GM23248 (cell line): Measurements from ENCODE around the gene CCDC102B. TPM values are rescaled to one million over a fixed set of nuclear protein-coding genes. Genes with fewer than 3 reads are reported as not detected.
"Not testable (repeated sequence)": the region's sequence is repeated elsewhere in the genome, so short reads cannot be mapped to it uniquely, and the experiment has no call there.

Experiments
- DNase-seq: peaks from one replicate; pipeline ENCODE4 v3.0.0-alpha.2; 2015
- H2AFZ ChIP-seq: fragments of 200-600 bp; sonication (generic); 2 replicates; pipeline ENCODE4 v1.6.1; 2016; ENCODE audit warnings: antibody characterized with exemption
- H3F3A ChIP-seq: fragments of 200-600 bp; sonication (generic); 2 replicates; pipeline ENCODE4 v1.6.1; 2016; ENCODE audit warnings: mild to moderate bottlenecking, antibody characterized with exemption, mixed run types; ENCODE audit not compliant: insufficient read depth
- H3K27ac ChIP-seq: fragments of 200-600 bp; sonication (generic); 2 replicates; pipeline ENCODE4 v1.5.1; 2016; ENCODE audit warnings: mild to moderate bottlenecking
- H3K27me3 ChIP-seq: fragments of 200-600 bp; sonication (generic); replicated peaks from 2 replicates; pipeline ENCODE4 v1.6.1; 2016; ENCODE audit warnings: mild to moderate bottlenecking; ENCODE audit not compliant: insufficient read depth
- H3K36me3 ChIP-seq: fragments of 200-600 bp; sonication (generic); 2 replicates; pipeline ENCODE4 v1.6.1; 2016; ENCODE audit warnings: low read depth, mild to moderate bottlenecking
- H3K4me1 ChIP-seq: fragments of 200-600 bp; sonication (generic); 2 replicates; pipeline ENCODE4 v1.6.1; 2016; ENCODE audit warnings: mild to moderate bottlenecking; ENCODE audit not compliant: insufficient read depth
- H3K4me2 ChIP-seq: fragments of 200-600 bp; sonication (generic); one replicate; pipeline ENCODE4 v1.6.1; 2016; ENCODE audit warnings: mild to moderate bottlenecking; ENCODE audit not compliant: unreplicated experiment
- H3K4me3 ChIP-seq: fragments of 200-600 bp; sonication (generic); 2 replicates; pipeline ENCODE4 v1.5.1; 2016; ENCODE audit warnings: mild to moderate bottlenecking
- H3K79me2 ChIP-seq: fragments of 200-600 bp; sonication (generic); 2 replicates; pipeline ENCODE4 v1.6.1; 2016; ENCODE audit warnings: mild to moderate bottlenecking; ENCODE audit not compliant: insufficient read depth
- H3K9ac ChIP-seq: fragments of 200-600 bp; sonication (generic); 2 replicates; pipeline ENCODE4 v1.6.1; 2016; ENCODE audit warnings: mild to moderate bottlenecking
- H3K9me2 ChIP-seq: fragments of 200-600 bp; sonication (generic); 2 replicates; pipeline ENCODE4 v1.6.1; 2016; ENCODE audit warnings: mixed run types, mild to moderate bottlenecking, moderate library complexity; ENCODE audit not compliant: insufficient read depth
- H3K9me3 ChIP-seq: fragments of 200-600 bp; sonication (generic); one replicate; pipeline ENCODE4 v1.6.1; 2017; ENCODE audit warnings: low read depth
- H4K20me1 ChIP-seq: fragments of 200-600 bp; sonication (generic); 2 replicates; pipeline ENCODE4 v1.6.0; 2016; ENCODE audit not compliant: insufficient read depth
- EZH2 ChIP-seq: fragments of 200-600 bp; sonication (generic); IDR thresholded peaks from 2 replicates; pipeline ENCODE4 v1.6.1; 2018; ENCODE audit warnings: antibody characterized with exemption, mild to moderate bottlenecking; ENCODE audit not compliant: insufficient read depth, poor library complexity, severe bottlenecking
- EZH2phosphoT487 ChIP-seq: fragments of 200-600 bp; sonication (generic); IDR thresholded peaks from 2 replicates; pipeline ENCODE4 v1.6.1; 2018; ENCODE audit warnings: antibody characterized with exemption, moderate library complexity, mild to moderate bottlenecking, low read depth; ENCODE audit not compliant: insufficient read depth
- WGBS, 2 experiments: methylation state at CpG; one replicate each; pipeline ENCODE4 v1.1.6; 2015 to 2017; ENCODE audit warnings: low lambda C conversion rate in 2 of 2, low coverage in 1 of 2; ENCODE audit errors: missing lambda C conversion rate in 2 of 2; 5-methylcytosine and 5-hydroxymethylcytosine counted together
- in situ Hi-C: fragments of 300-500 bp; cut with MboI; formaldehyde crosslinking; loops from 2 replicates; pipeline ENCODE4 v1.15.0; 2020
- polyA plus RNA-seq: library from polyadenylated mRNA; unstranded; fragments of >200 nt; fragmentation: Nextera tagmentation; extraction: Ambion mirVana; gene quantifications from 2 replicates; pipeline ENCODE4 v1.2.1, GENCODE V29; 2016
- total RNA-seq: library from RNA; depleted of rRNA; stranded (reverse); fragments of >200 nt; shearing (Covaris generic); gene quantifications from 2 replicates; pipeline ENCODE4 v1.2.3, GENCODE V29; 2014

CCDC102B gene
- total and polyA plus RNA-seq, 2 experiments from 2014 or later, result 1.7 to 3.2 TPM

GRCh38 chr18:68780802-68781635 lies 16.9 kb upstream of the CCDC102B start:
- H3K4me2 ChIP-seq, result no peak overlapping the region
- no peak overlapping the region for H3K4me3 ChIP-seq
- H3K9me3 ChIP-seq, result no peaks in the 10 kb centered on the region
- peaks cover 8% of the 10 kb centered on the region; the same call in 1 of the 2 replicates for H3F3A ChIP-seq
- 38 to 46% methylated on average over 2 of the region's 2 CpGs for WGBS, 2 experiments
- no peaks in the 10 kb centered on the region for H3K4me1 ChIP-seq
- in situ Hi-C loops, result no loop called here
- H3K36me3 ChIP-seq, result no peaks in the 10 kb centered on the region
- DNase-seq, result no peak
- no peak overlapping the region for H3K27ac ChIP-seq
- no peak overlapping the region for H3K9ac ChIP-seq
- no peak overlapping the region for H2AFZ ChIP-seq
- no peaks in the 10 kb centered on the region for H3K9me2 ChIP-seq
- H4K20me1 ChIP-seq, result no peaks in the 10 kb centered on the region
- no peak for TF ChIP-seq EZH2
- no peak for TF ChIP-seq EZH2phosphoT487
- H3K79me2 ChIP-seq, result no peaks in the 10 kb centered on the region
- no peaks in the 10 kb centered on the region for H3K27me3 ChIP-seq

- no peaks in the 10 kb centered on the region for H4K20me1 ChIP-seq
- no peaks in the 10 kb centered on the region for H3K79me2 ChIP-seq
- H3K9ac ChIP-seq, result no peak overlapping the region
- no peaks in the 10 kb centered on the region for H3K4me1 ChIP-seq
- DNase-seq, result no peak
- H3K4me2 ChIP-seq, result no peak overlapping the region
- in situ Hi-C loops, result no loop called here
- H2AFZ ChIP-seq, result no peak overlapping the region
- no peak for TF ChIP-seq EZH2phosphoT487
- TF ChIP-seq EZH2, result no peak
- peaks cover 8% of the 10 kb centered on the region; the same call in 1 of the 2 replicates for H3F3A ChIP-seq
- no peak overlapping the region for H3K27ac ChIP-seq
- 93 to 97% methylated on average over 1 of the region's 1 CpG for WGBS, 2 experiments
- no peaks in the 10 kb centered on the region for H3K9me2 ChIP-seq
- no peak overlapping the region for H3K4me3 ChIP-seq
- no peaks in the 10 kb centered on the region for H3K27me3 ChIP-seq
- H3K36me3 ChIP-seq, result no peaks in the 10 kb centered on the region
- no peaks in the 10 kb centered on the region for H3K9me3 ChIP-seq
These were observed 14.4 kb upstream of the CCDC102B start for GRCh38 chr18:68783506-68783905.

DNA sequence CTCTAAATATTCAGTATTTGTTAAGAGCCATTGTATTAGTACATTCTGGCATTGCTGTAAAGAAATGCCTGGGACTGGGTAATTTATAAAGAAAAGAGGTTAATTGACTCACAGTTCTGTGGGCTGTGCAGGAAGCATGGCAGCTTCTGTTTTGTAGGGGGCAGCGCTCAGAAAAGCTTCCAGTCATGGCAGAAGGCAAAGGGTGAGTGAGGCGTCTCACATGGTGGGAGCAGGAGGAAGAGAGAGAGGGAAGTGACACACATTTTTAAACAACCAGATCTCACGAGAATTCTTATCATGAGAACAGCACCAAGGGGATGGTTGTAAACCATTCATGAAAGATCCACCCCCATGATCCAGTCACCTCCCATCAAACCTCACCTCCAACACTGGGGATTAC lies 13.8 kb upstream of the CCDC102B start:
- H4K20me1 ChIP-seq, result no peaks in the 10 kb centered on the region
- H3F3A ChIP-seq, result peaks cover 8% of the 10 kb centered on the region; the same call in 1 of the 2 replicates
- H3K9me3 ChIP-seq, result no peaks in the 10 kb centered on the region
- no peaks in the 10 kb centered on the region for H3K27me3 ChIP-seq
- TF ChIP-seq EZH2, result no peak
- TF ChIP-seq EZH2phosphoT487, result no peak
- H3K4me3 ChIP-seq, result no peak overlapping the region
- H3K9me2 ChIP-seq, result no peaks in the 10 kb centered on the region
- H3K36me3 ChIP-seq, result no peaks in the 10 kb centered on the region
- H3K4me1 ChIP-seq, result no peaks in the 10 kb centered on the region
- DNase-seq, result no peak
- no peak overlapping the region for H2AFZ ChIP-seq
- H3K9ac ChIP-seq, result no peak overlapping the region
- in situ Hi-C loops, result no loop called here
- no peak overlapping the region for H3K4me2 ChIP-seq
- H3K27ac ChIP-seq, result no peak overlapping the region
- no peaks in the 10 kb centered on the region for H3K79me2 ChIP-seq
- WGBS, 2 experiments, result 89 to 91% methylated on average over 3 of the region's 3 CpGs

GRCh38 chr18:68790290-68790689 lies 7.6 kb upstream of the CCDC102B start:
- H3K9ac ChIP-seq, H3K4me2 ChIP-seq, H3K79me2 ChIP-seq, in situ Hi-C loops, H3K27ac ChIP-seq, H3K4me3 ChIP-seq, H3K9me3 ChIP-seq, H4K20me1 ChIP-seq, DNase-seq, H3K9me2 ChIP-seq, H3K27me3 ChIP-seq, H3F3A ChIP-seq, H3K36me3 ChIP-seq, H2AFZ ChIP-seq, H3K4me1 ChIP-seq: not testable (repeated sequence)
- 88% methylated on average over 21 to 22 of the region's 22 CpGs for WGBS, 2 experiments
